GM18499 (cell line): ENCODE data around the gene SLC16A13.
A peak's percentile ranks its signal among the peaks of the same experiment; 100 is the strongest.
"Not testable (repeated sequence)": the region's sequence is repeated elsewhere in the genome, so short reads cannot be mapped to it uniquely, and the experiment has no call there.

Experiments used
- ATAC-seq: cut with Tn5 transposase; IDR thresholded peaks from one replicate; pipeline ENCODE4 v1.9.1; 2021; ENCODE audit warnings: moderate number of reproducible peaks; ENCODE audit not compliant: insufficient read depth, unreplicated experiment

Gene SLC16A13

DNA sequence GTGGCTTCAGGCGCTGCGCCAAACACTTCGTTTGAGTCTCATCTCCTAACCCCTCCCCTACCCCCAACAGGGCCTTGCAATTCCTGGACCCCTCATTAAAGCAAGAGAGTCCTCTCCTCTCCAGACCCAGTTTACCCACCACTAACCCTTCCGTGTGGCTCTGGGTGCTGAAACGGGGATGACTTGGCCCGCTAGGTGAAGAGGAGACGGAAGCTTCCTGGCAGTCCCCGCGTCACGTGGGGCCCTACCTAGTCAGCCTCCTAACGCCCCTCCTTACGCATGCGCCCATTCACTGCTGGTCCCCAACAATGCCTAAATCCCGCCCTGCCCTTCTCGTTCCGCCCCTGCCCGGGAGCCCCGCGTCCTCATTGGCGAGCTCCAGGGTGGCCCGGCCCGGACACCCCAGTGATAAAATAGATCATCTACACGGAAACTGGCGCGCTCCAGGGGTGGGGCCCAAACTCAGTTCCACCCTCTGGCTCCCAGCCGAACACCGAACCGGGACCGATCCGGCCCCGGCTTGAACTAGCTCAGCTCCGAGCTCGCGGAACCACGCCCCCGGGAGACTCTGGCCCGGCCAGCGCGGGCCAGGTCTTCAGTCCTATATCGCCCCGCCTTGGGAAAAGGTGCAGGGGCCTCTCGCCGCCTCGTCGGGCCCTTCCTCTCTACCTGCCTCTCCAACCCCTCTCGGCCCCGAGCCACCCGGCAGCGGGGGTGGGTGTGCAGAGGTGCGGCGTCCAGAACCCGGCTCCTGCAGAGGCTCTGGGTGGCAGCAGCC lies at the start of gene SLC16A13:
Gene SLC16A13 (plus strand): TSS at position 425 of the 778 bp plus-strand sequence. CDS start 368 bp downstream, outside the sequence.
- peak; percentile 62 for ATAC-seq

- no peak for ATAC-seq
These were observed 49.1 kb upstream of the SLC16A13 start for GRCh38 chr17:6986676-6987075.

DNA sequence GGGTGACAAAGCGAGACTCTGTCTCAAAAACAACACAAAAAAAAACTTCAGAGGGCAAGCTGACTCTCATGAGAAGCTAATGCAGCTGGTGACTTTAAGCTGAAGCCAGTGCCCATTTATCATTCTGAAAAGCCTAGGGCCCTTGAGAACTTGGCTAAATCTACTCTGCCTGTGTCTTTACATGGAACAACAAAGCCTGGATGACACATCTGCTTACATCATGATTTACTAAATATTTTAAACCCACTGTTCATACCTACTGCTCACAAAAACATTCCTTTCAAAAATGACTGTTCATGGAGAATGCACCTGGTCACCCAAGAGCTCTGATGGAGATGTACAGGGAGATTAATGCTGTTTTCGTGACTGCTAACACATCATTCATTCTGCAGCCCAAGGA lies 46.0 kb upstream of the SLC16A13 start:
- no peak for ATAC-seq

DNA sequence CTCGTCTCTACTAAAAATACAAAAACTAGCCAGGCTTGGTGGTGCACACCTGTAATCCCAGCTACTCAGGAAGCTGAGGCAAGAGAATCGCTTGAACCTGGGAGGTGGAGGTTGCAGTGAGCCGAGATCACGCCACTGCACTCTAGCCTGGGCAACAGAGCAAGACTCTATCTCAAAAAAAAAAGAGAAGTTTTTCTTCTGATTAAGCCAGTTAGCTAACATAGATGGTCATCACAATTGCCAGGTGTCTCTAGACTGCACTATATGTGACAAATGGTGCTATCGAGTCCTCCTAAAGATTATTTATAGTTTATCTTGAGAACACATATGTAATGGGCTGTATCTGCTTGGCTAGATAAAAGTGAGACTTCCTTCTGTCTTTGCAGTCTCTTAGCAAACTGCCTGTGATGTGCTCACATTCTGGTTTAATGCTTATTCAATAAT lies 42.2 kb upstream of the SLC16A13 start:
- ATAC-seq: not testable (repeated sequence)

GRCh38 chr17:6994118-6994598 lies 41.7 kb upstream of the SLC16A13 start:
- no peak for ATAC-seq

DNA sequence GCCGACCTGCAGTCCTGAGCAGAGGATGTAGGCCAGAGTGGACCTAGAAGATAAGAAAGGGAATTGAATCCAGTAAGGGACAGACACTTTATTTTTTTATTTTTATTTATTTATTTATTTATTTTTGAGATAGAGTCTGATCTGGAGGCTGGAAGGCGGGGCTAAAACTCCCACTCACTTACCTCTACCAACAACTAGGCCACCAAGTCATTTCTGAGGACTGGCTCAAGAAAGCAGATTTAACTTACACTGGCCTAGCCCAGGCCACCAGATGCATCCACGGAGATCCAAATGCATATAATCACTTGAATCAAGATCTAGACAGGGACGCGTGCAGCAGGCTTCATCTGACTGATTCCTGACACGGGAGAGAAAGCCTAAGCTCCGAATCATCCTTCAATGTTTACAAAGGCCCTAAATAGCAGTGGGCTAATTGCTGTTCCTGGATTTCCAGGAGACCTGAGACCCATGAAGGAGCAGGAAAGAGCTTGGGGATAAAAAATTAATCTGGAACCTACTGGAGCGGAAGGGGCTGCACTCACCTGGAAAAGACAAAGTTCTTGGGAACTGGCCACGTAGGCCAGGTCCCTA lies 41.1 kb upstream of the SLC16A13 start:
- no peak for ATAC-seq

- ATAC-seq: no peak
These were observed 40.1 kb upstream of the SLC16A13 start, which contains the start of gene ALOX12 for GRCh38 chr17:6995500-6996255. Gene ALOX12 (plus strand): TSS chr17:6996049. CDS start chr17:6996118, 69 bp downstream.

DNA sequence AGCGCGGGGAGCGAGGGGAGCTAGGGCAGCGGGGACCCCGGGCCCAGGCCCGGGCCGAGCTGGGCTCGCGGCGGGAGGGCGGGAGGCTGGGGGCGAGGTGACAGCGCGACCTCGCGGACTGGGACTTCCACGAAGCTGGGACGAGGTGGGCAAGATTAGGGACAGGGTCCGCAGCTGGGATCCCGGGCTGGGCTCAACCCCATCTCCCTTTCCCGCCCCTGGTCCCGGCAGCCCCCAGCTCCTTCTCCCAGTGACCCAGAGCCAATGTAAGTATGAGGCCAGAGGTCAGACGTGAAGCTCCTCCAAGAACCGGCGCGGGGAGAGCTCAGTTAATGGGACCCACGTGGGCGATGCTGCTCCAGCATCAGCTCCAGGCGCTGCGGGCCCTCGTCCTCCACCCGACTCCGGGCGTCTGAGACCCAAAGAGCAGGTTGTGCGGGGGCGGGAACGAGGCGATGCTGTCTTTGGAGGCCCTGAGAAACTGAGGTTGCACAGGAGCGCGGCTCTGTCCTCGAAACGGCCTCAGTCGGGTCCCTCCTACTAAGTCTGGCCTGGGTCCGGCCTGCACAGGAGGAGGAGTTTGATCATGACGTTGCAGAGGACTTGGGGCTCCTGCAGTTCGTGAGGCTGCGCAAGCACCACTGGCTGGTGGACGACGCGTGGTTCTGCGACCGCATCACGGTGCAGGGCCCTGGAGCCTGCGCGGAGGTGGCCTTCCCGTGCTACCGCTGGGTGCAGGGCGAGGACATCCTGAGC lies 39.4 kb upstream of the SLC16A13 start:
- ATAC-seq: no peak

DNA sequence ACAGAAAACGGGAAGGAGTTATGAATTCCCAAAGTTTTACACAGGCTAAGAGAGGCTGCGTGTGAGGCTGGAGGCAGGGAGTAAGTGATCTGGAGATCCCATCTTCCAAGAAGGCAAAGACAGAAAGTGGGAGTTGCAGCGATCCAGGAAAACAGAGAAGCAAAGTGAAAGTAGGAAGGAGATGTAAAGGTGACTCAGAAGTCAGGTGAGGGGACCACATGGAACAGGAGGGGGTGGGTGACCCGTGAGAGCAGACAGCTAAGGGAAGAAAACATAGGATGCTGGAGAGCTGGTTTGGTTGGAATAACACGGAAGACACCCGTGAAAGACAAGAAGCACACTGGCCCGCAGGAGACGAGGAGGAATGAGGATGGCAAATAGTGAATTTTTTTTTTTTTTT lies 38.6 kb upstream of the SLC16A13 start:
- no peak for ATAC-seq

DNA sequence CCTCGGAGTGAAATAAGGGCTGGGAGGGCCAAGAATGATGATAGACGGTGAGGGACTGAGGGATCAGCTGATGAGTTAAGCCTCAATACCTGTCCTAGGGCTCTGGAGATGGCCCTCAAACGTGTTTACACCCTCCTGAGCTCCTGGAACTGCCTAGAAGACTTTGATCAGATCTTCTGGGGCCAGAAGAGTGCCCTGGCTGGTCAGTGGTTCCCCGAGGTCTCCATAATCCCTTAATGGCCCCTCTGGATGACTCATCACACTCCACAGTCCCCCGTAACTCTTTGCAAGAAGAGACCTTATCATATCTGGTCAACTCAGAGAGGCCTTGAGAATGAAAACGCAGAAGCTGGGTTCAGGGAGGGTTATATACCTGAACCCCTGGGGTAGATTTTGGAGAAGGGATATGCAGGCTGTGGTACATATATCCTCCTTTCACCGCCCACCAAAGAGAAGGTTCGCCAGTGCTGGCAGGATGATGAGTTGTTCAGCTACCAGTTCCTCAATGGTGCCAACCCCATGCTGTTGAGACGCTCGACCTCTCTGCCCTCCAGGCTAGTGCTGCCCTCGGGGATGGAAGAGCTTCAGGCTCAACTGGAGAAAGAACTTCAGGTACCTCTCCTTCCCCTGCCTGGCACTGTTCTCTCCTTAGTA lies 36.8 kb upstream of the SLC16A13 start:
- ATAC-seq: no peak

GRCh38 chr17:7001318-7001961 lies 34.4 kb upstream of the SLC16A13 start:
- ATAC-seq: no peak

GRCh38 chr17:7002288-7003047 lies 33.3 kb upstream of the SLC16A13 start:
- no peak for ATAC-seq

DNA sequence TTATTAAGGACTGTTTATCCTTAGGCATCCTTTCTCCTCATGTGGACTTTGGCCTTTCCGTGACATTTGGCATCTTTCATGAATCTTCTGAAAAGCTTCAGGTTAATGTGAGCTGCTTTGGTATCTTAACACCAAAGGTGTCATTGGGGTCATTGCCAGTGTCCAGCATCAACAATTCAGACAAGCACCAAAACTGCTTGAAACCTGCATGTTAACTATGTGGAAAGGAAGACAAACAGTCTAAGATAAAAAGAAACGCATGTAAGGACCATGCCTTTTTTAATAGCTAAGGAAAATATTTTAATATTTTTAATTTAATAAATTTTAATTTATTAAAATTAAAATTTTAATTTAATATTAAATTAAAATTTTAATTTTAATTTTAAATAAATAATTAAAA lies 32.1 kb upstream of the SLC16A13 start:
- ATAC-seq: no peak

- no peak for ATAC-seq
These were observed 31.2 kb upstream of the SLC16A13 start for GRCh38 chr17:7004398-7005253.

GRCh38 chr17:7005716-7006115 lies 30.1 kb upstream of the SLC16A13 start:
- no peak for ATAC-seq

- no peak for ATAC-seq
These were observed 28.7 kb upstream of the SLC16A13 start for GRCh38 chr17:7007143-7007542.

DNA sequence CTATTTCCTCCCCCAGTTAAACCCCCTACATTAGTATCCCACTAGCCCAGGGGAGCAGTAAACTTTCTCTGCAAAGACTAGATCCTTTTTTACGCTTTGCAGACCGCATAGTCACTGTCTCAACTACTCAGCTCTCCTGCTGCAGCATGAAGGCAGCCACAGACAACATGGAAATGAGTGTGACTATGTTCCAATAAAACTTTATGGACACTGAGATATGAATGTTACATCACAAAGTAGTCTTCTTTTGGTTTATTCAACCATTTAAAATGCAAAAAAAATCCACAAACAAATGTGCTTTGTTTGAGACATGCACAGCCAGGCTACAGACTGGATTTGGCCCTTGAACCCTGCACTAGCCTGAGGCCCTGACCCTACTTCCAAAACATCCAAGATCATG lies 25.3 kb upstream of the SLC16A13 start:
- no peak for ATAC-seq

DNA sequence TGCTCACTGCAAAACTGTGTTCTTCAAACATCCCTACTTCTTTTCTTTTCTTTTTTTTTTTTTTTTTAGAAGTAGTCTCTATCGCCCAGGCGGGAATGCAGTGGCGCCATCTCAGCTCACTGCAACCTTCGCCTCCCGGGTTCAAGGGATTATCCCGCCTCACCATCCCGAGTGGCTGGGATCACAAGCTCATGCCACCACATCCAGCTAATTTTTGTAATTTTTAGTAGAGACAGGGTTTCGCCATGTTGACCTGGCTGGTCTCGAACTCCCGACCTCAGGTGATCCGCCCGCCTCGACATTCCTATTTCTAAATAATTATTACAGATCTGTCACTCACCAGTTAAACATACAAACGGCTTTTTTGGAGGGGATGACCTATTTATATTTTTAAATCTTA lies 24.4 kb upstream of the SLC16A13 start:
- no peak for ATAC-seq
